Activated naive CD4-positive, alpha-beta T cell (primary cell): Measurements from ENCODE around the gene C2CD2.

Experiments used
- DNase-seq, 4 experiments: peaks; one replicate each; lab custom pipeline; 2025; lab: John Stamatoyannopoulos, UW

C2CD2 gene

GRCh38 chr21:41887667-41888066 lies 66.2 kb downstream of the C2CD2 start:
- no peak for DNase-seq

GRCh38 chr21:41886328-41886727 lies 67.5 kb downstream of the C2CD2 start:
- DNase-seq = no peak

GRCh38 chr21:41885341-41886024 lies 68.3 kb downstream of the C2CD2 start:
- DNase-seq = no peak

GRCh38 chr21:41884501-41885030 lies 69.3 kb downstream of the C2CD2 start:
- no peak for DNase-seq

GRCh38 chr21:41883582-41883981 lies 70.2 kb downstream of the C2CD2 start:
- no peak for DNase-seq

- no peak for DNase-seq
These were observed 72.8 kb downstream of the C2CD2 start for GRCh38 chr21:41881051-41881450.

- DNase-seq = no peak
These were observed 73.7 kb downstream of the C2CD2 start for GRCh38 chr21:41880153-41880552.

GRCh38 chr21:41879190-41879998 lies 74.4 kb downstream of the C2CD2 start, which contains the start of gene PRDM15:
PRDM15 (minus strand) TSS chr21:41879344; CDS start chr21:41860363, 18,981 bp downstream.
- DNase-seq = peak; percentile 47 to 80 (median 72)

- DNase-seq = peak; percentile 43 to 75 (median 68)
These were observed 75.0 kb downstream of the C2CD2 start for GRCh38 chr21:41878831-41879189.

- DNase-seq = peak in 1 of 4 experiments; percentile 20
These were observed 75.7 kb downstream of the C2CD2 start for GRCh38 chr21:41877901-41878830.

GRCh38 chr21:41876928-41877652 lies 76.7 kb downstream of the C2CD2 start:
- no peak for DNase-seq

- DNase-seq = no peak
These were observed 77.4 kb downstream of the C2CD2 start for GRCh38 chr21:41876396-41876795.

- no peak for DNase-seq
These were observed 78.7 kb downstream of the C2CD2 start for GRCh38 chr21:41875086-41875485.

GRCh38 chr21:41874611-41875010 lies 79.2 kb downstream of the C2CD2 start:
- DNase-seq = no peak

- DNase-seq = no peak
These were observed 80.4 kb downstream of the C2CD2 start for GRCh38 chr21:41873426-41873825.

- DNase-seq = no peak
These were observed 80.8 kb downstream of the C2CD2 start for GRCh38 chr21:41873005-41873404.

- DNase-seq = no peak
These were observed 82.4 kb downstream of the C2CD2 start for GRCh38 chr21:41871293-41872030.

- DNase-seq = no peak
These were observed 84.0 kb downstream of the C2CD2 start for GRCh38 chr21:41869771-41870170.

- no peak for DNase-seq
These were observed 85.6 kb downstream of the C2CD2 start for GRCh38 chr21:41868062-41868710.

- no peak for DNase-seq
These were observed 86.5 kb downstream of the C2CD2 start for GRCh38 chr21:41867313-41867712.
